GM19025 (cell line): Measurements from ENCODE around the gene WRNIP1.

Experiments used
- ATAC-seq: cut with Tn5 transposase; IDR thresholded peaks from one replicate; pipeline ENCODE4 v1.9.1; 2021; ENCODE audit warnings: mild to moderate bottlenecking, low read depth, moderate library complexity; ENCODE audit not compliant: unreplicated experiment

WRNIP1 gene

GRCh38 chr6:2802521-2803060 is 37.4 kb downstream of the WRNIP1 start:
- no peak for ATAC-seq

- no peak for ATAC-seq
Measured at GRCh38 chr6:2803731-2804429, 38.7 kb downstream of the WRNIP1 start.

GRCh38 chr6:2804516-2804915 is 39.3 kb downstream of the WRNIP1 start:
- ATAC-seq, result no peak

- ATAC-seq, result no peak
Measured at GRCh38 chr6:2805031-2805430, 39.8 kb downstream of the WRNIP1 start.

GRCh38 chr6:2806644-2807043 is 41.5 kb downstream of the WRNIP1 start:
- ATAC-seq, result no peak

- no peak for ATAC-seq
Measured at GRCh38 chr6:2807342-2808090, 42.3 kb downstream of the WRNIP1 start.

GRCh38 chr6:2809015-2809414 is 43.8 kb downstream of the WRNIP1 start:
- ATAC-seq, result no peak

GRCh38 chr6:2810092-2810671 is 45.0 kb downstream of the WRNIP1 start:
- no peak for ATAC-seq

- ATAC-seq, result no peak
Measured at GRCh38 chr6:2812695-2813094, 47.5 kb downstream of the WRNIP1 start.

GRCh38 chr6:2816158-2816557 is 51.0 kb downstream of the WRNIP1 start:
- no peak for ATAC-seq

- ATAC-seq, result no peak
Measured at GRCh38 chr6:2817903-2818443, 52.8 kb downstream of the WRNIP1 start.

- no peak for ATAC-seq
Measured at GRCh38 chr6:2818593-2818992, 53.4 kb downstream of the WRNIP1 start.

- ATAC-seq, result no peak
Measured at GRCh38 chr6:2819115-2819514, 53.9 kb downstream of the WRNIP1 start.

GRCh38 chr6:2819978-2820377 is 54.8 kb downstream of the WRNIP1 start:
- no peak for ATAC-seq

- ATAC-seq, result no peak
Measured at GRCh38 chr6:2820415-2820814, 55.2 kb downstream of the WRNIP1 start.

GRCh38 chr6:2821554-2821953 is 56.4 kb downstream of the WRNIP1 start:
- no peak for ATAC-seq

GRCh38 chr6:2823104-2823850 is 58.1 kb downstream of the WRNIP1 start:
- ATAC-seq, result no peak

GRCh38 chr6:2826131-2826530 is 60.9 kb downstream of the WRNIP1 start:
- no peak for ATAC-seq

- no peak for ATAC-seq
Measured at GRCh38 chr6:2827142-2827541, 61.9 kb downstream of the WRNIP1 start.

- ATAC-seq, result no peak
Measured at GRCh38 chr6:2828629-2829028, 63.4 kb downstream of the WRNIP1 start.
